Ishikawa (cell line): Measurements from ENCODE around the gene HTRA3.

Source experiments
- CEBPB ChIP-seq: IDR thresholded peaks from 2 replicates; pipeline ENCODE4 v1.6.1; 2012
- CREB1 ChIP-seq: IDR thresholded peaks from 2 replicates; pipeline ENCODE4 v1.6.1; 2012; ENCODE audit warnings: low read depth
- EGR1 ChIP-seq: IDR thresholded peaks from 2 replicates; pipeline ENCODE4 v1.6.1; 2012
- EP300 ChIP-seq: IDR thresholded peaks from 2 replicates; pipeline ENCODE4 v1.6.1; 2012; ENCODE audit warnings: borderline replicate concordance
- FOXM1 ChIP-seq: IDR thresholded peaks from 2 replicates; pipeline ENCODE4 v1.6.1; 2012; ENCODE audit warnings: low read depth, borderline replicate concordance
- MAX ChIP-seq: IDR thresholded peaks from 2 replicates; pipeline ENCODE4 v1.6.1; 2012
- NFIC ChIP-seq: IDR thresholded peaks from 2 replicates; pipeline ENCODE4 v1.6.1; 2012
- RAD21 ChIP-seq: IDR thresholded peaks from 2 replicates; pipeline ENCODE4 v1.6.1; 2012; ENCODE audit warnings: low read depth
- REST ChIP-seq: IDR thresholded peaks from 2 replicates; pipeline ENCODE4 v1.6.1; 2012; ENCODE audit warnings: low read depth, mild to moderate bottlenecking
- TAF1 ChIP-seq: IDR thresholded peaks from 2 replicates; pipeline ENCODE4 v1.6.1; 2012; ENCODE audit warnings: low read depth, mild to moderate bottlenecking
- TCF12 ChIP-seq: IDR thresholded peaks from 2 replicates; pipeline ENCODE4 v1.6.1; 2012; ENCODE audit warnings: low read depth
- TEAD4 ChIP-seq: IDR thresholded peaks from 2 replicates; pipeline ENCODE4 v1.6.1; 2012
- USF1 ChIP-seq: IDR thresholded peaks from 2 replicates; pipeline ENCODE4 v1.6.1; 2012
- YY1 ChIP-seq: IDR thresholded peaks from 2 replicates; pipeline ENCODE4 v1.6.1; 2012; ENCODE audit warnings: low read depth
- ZBTB7A ChIP-seq: IDR thresholded peaks from 2 replicates; pipeline ENCODE4 v1.6.1; 2012; ENCODE audit warnings: low read depth

HTRA3 gene

GRCh38 chr4:8289151-8289750, 19.7 kb downstream of the HTRA3 start:
- TF ChIP-seq RAD21 (no peak), EGR1 (no peak), TCF12 (no peak), REST (no peak), ZBTB7A (no peak), TAF1 (no peak), FOXM1 (no peak), TEAD4 (no peak), EP300 (no peak), NFIC (no peak), USF1 (no peak)

- no peak for TF ChIP-seq CEBPB
- TF ChIP-seq USF1: no peak
- no peak for TF ChIP-seq MAX
- TF ChIP-seq FOXM1: no peak
- TF ChIP-seq YY1: no peak
- TF ChIP-seq EGR1: no peak
These were observed 20.6 kb downstream of the HTRA3 start for GRCh38 chr4:8289956-8290700.

- TF ChIP-seq REST (no peak), CREB1 (no peak), CEBPB (no peak), EP300 (no peak), ZBTB7A (no peak), FOXM1 (no peak), MAX (no peak), TAF1 (no peak), TCF12 (no peak), EGR1 (no peak), NFIC (no peak), USF1 (no peak), YY1 (no peak), TEAD4 (no peak), RAD21 (no peak)
These were observed 21.1 kb downstream of the HTRA3 start for GRCh38 chr4:8290701-8290970.

- TF ChIP-seq EGR1 (no peak), REST (no peak), TAF1 (no peak), TCF12 (no peak), MAX (no peak), FOXM1 (no peak), USF1 (no peak), NFIC (no peak), CEBPB (no peak), ZBTB7A (no peak)
These were observed 21.6 kb downstream of the HTRA3 start for GRCh38 chr4:8291036-8291682.
